ENCODE results near the gene SLC27A1.

The SLC27A1 gene

GRCh38 chr19:17470068-17470841 lies at the start of gene SLC27A1:
TSS of gene SLC27A1 (plus strand) at chr19:17470524. CDS start at chr19:17470541, 17 bp downstream.
- peak; percentile 100 for DNase-seq

GRCh38 chr19:17421942-17422341 lies 48.4 kb upstream of the SLC27A1 start:
- no peak for DNase-seq

DNA sequence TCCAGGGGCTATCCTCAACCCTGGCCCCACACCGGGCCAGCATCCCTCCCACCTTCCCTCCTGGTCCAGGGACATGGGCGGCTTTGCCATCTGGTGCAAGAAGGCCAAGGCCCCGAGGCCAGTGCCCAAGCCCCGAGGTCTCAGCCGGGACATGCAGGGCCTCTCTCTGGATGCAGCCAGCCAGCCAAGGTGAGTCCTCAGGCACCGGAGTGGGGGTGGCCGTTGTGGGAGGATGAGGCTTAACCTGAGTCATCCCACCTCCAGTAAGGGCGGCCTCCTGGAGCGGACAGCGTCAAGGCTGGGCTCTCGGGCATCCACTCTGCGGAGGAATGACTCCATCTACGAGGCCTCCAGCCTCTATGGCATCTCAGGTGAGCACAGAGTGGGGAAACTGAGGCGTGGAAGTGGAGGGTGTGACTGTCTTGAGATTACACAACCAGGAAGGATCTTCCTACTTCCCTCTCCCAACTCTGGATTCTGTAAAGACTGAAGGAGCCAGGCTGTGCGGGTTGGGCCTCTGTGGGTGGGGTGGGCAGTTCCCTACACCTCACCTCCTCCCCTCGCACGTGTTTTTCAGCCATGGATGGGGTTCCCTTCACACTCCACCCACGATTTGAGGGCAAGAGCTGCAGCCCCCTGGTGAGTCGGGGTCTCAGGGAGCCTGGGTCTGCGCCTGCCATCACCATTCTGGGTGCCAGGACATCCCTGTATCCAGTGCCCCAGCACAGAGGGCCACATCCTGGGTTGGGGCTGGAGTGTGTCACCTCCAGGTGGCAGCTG lies 46.7 kb upstream of the SLC27A1 start:
- no peak for DNase-seq

DNA sequence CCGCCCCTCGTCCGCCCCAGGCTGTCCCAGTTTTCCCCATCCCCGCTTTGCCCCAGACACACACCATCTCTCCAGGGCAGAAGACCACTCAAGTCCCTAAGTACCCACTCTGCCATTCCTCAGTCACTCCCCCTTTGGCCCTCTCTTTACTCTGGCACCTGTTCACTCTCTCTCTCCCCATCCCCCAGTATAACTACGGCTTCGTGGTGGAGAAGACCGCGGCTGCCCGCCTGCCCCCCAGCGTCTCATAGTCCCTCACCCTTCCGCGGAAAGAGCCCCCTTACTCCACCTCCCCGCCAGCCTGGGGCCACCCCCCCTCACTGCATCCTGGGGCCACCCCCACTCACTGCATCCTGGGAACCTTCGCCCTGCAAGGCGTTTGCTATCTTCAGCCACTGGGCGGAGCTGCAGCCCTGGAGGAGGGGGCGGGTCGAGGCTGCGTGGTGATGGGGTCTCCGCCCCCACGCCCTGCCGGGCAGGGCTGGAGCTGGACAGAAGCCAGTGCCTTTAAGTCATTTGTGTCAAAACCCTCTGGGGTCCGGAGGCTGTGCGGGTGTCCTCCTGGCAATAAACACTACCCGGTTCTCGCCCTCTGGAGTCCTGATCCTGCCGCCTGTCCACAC lies 45.5 kb upstream of the SLC27A1 start:
- peak; percentile 94 for DNase-seq

- no peak for DNase-seq
Measured at GRCh38 chr19:17429641-17430113, 40.6 kb upstream of the SLC27A1 start.

GRCh38 chr19:17431417-17431816 lies 38.9 kb upstream of the SLC27A1 start:
- DNase-seq = no peak

DNA sequence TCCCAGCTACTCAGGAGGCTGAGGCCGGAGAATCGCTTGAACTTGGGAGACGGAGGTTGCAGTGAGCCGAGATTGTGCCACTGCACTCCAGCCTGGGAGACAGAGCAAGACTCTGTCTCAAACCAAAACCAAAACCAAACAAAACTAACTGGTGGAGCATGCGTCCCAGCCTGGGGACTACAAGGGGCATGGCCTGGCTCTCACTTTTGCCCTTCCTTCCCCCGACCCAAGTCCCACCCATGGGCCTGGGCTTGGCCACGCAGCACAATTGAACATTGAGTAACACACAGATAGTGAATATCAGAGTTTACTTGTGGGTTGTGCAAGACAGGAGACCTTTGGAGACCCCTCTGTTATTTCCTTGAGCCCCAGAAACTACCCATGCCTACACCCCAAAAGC lies 35.1 kb upstream of the SLC27A1 start:
- DNase-seq = no peak

DNA sequence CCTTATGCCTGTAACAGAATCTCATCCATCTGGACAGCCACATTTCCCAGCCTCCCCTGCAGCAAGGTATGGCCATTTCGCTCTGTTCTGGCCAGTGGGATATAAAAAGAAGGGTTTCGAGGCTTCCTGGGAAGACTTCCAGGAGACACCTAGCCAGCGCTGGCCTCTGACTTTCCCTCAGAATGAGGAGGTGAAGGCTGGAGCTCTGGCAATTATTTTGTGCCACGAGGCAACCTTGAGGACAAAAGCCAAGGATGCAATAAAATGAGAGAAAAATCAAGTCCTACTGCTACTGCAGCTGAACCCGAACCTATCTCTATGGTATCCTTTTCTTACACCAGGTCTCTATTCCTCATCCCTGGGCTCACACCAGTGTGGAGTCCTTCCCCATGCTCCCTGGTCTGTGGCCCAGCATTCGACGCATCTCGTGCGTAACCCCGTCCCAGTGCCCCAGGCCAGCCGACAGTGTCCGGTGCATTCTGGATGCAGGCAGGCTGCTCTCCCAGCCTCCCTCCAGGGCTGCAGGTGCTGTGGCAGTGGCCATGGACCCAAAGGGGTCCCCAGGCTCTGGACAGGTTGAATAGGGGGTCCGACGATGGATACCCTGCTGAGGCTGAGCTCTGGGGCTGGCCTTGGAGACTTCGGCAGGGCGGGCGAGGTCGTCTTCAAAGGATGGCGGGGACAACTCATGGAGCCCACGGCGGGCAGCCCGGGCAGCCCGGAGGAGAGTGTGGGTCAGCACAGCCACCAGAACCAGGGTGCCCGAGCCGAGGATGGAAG lies 34.0 kb upstream of the SLC27A1 start:
- DNase-seq = no peak

DNA sequence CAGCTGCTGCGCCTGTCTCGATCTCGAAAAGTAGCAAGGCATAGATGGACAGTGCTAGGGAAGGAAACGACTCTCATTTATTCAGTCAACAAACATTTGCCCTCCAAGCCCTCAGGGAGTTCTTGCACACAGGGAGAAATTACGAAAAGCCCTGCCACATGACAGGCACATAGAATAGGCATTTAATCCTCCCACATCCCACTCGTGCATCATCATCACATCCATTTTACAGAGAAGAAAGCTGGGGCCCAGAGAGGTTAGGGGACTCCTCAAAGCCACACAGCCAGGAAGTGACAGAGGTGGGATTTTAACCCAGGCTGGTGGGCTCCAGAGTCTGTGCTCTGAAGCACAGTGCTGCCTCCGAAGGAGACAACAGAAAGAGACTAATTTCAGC lies 33.5 kb upstream of the SLC27A1 start:
- no peak for DNase-seq

- DNase-seq = peak; percentile 57
Measured at GRCh38 chr19:17441241-17442021, 28.9 kb upstream of the SLC27A1 start.

DNA sequence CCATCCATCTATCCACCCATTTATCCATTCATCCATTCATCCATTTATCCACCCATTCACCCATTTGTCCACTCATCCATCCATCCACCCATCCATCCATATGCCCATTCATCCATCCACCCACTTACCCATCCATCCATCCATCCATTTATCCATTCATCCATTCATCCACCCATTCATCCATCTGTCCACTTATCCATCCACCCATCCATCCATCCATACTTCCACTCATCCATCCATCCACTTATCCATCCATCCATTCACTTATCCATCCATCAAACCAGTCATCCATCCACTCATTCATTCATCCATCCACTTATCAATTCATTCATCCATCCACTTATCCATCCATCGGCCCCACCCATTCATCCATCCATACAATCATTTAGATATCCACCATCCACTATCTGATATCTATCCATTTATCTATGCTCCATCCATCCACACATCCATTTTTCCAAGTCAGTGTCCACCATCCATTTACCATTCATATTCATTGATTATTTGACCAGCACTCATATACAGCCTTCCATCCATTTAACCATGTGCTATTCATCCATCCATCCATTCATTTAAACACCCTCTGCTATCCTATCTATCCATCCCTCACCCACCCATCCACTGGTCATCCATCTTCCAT lies 24.7 kb upstream of the SLC27A1 start:
- DNase-seq = no peak

GRCh38 chr19:17447704-17448130 lies 22.6 kb upstream of the SLC27A1 start:
- no peak for DNase-seq

- peak; percentile 69 for DNase-seq
Measured at GRCh38 chr19:17448131-17448967, 22.0 kb upstream of the SLC27A1 start, which contains the start of gene TMEM221. TSS of gene TMEM221 (minus strand) at chr19:17448668. CDS start at chr19:17448462, 206 bp downstream.

DNA sequence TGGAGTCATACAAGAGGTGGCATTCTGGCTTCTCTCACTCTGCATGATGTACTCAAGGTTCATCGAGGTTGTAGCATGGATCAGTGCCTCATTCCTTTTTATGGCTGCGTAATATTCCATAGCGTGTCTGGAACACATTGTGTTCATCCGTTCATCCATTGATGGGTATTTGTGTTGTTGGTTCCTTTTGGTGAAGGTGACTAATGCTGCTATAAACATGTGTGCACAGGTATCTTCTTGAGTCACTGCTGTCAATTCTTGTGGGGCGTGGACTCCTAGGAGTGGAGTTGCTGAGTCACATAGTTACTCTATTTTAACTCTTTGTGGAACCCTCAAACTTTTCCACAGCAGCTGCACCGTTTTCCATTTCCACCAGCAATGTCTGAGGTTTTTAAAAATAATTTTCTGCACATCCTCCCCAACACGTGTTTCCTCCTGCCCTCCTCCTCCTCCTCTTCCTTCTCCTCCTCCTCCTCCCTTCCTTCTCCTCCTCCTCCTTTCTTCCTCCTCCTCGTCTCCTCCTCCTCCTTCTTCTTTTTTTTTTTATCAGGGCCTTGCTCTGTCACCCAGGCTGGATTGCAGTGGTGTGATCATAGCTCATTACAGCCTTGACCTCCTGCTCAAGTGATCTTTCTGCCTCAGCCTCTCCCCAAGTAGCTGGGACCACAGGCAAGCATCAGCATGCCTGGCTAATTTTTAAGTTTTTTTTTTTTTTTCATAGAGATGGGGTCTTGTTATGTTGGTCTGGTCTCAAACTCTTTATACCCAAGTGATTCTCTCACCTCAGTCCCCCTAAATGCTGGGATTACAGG lies 19.9 kb upstream of the SLC27A1 start:
- no peak for DNase-seq

DNA sequence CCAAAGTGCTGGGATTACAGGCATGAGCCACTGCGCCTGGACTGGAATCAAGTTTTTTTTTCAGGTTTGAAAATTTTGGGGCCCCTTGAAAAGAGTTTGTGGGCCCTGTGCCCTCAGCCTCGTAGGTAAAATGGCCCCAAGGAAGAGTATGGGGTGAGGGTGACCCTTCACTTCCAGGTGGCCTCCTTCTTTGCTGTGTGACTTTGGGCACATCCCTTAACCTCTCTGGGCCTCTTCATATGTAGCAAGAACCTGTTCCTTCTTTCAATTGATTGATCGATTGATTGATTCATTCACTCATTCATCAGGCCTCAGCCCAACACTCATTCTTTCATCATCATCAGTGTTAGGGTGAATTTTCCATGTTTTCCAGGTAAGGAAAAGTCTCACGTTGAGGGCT lies 18.5 kb upstream of the SLC27A1 start:
- no peak for DNase-seq

DNA sequence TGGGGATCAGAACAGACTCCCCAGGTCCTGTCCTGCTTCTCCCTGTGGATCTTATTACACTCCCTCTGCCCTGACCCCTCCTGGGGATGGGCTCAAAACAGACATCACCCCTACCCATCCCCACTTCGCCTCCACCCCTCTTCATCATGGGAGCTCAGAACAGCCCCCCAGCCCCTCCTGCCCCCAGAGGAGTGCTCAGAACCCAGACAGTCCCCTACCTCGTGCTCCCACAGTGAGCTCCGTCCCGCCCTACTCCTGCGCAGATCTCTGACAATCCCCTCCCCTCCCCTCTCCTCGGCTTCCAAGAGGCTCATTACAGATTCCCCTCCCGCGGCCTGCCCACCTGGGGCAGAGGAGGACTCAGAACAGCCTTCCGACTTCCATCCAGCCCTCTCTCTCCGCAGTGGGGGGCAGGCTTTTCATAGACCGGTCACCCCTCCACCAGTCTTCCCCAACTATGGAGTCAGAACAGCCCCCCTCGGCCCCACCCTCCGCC lies 15.7 kb upstream of the SLC27A1 start:
- DNase-seq = no peak

GRCh38 chr19:17455308-17456123 lies 14.8 kb upstream of the SLC27A1 start:
- peak; percentile 57 for DNase-seq

- DNase-seq = no peak
Measured at GRCh38 chr19:17456127-17456526, 14.2 kb upstream of the SLC27A1 start.
